GM23338 (cell line): Measurements from ENCODE around the gene LNX1. TPM values are rescaled to one million over a fixed set of nuclear protein-coding genes. Genes with fewer than 3 reads are reported as not detected.

Source experiments
- ATAC-seq: fragments of 200-7000 bp; cut with Tn5 transposase; 3 replicates; pipeline ENCODE4 v1.9.1; 2020
- DNase-seq: peaks from one replicate; pipeline ENCODE4 v3.0.0-alpha.2; 2015; ENCODE audit warnings: low spot score
- H2AFZ ChIP-seq: fragments of 200-600 bp; sonication (generic); 2 replicates; pipeline ENCODE4 v1.8.0; 2016; ENCODE audit warnings: antibody characterized with exemption, mild to moderate bottlenecking, moderate library complexity
- H3F3A ChIP-seq: fragments of 200-600 bp; sonication (generic); replicated peaks from 2 replicates; pipeline ENCODE4 v1.8.0; 2017; ENCODE audit warnings: antibody characterized with exemption, mixed run types, low read depth
- H3K27ac ChIP-seq: fragments of 200-600 bp; sonication (generic); 2 replicates; pipeline ENCODE4 v1.6.1; 2016; ENCODE audit warnings: low read depth
- H3K27me3 ChIP-seq: fragments of 200-600 bp; sonication (generic); 2 replicates; pipeline ENCODE4 v1.8.0; 2016; ENCODE audit warnings: mild to moderate bottlenecking, mixed run types, moderate library complexity; ENCODE audit not compliant: insufficient read depth
- H3K36me3 ChIP-seq: fragments of 200-600 bp; sonication (generic); 2 replicates; pipeline ENCODE4 v1.8.0; 2016; ENCODE audit warnings: mild to moderate bottlenecking; ENCODE audit not compliant: insufficient read depth
- H3K4me1 ChIP-seq: fragments of 200-600 bp; sonication (generic); 2 replicates; pipeline ENCODE4 v1.8.0; 2016; ENCODE audit warnings: mild to moderate bottlenecking, moderate library complexity; ENCODE audit not compliant: insufficient read depth
- H3K4me2 ChIP-seq: fragments of 200-600 bp; sonication (generic); 2 replicates; pipeline ENCODE4 v1.7.1; 2017; ENCODE audit warnings: mixed run types
- H3K4me3 ChIP-seq: fragments of 200-600 bp; sonication (generic); 2 replicates; pipeline ENCODE4 v1.6.1; 2016; ENCODE audit warnings: mixed run types
- H3K79me2 ChIP-seq: fragments of 200-600 bp; sonication (generic); replicated peaks from 2 replicates; pipeline ENCODE4 v1.8.0; 2017; ENCODE audit warnings: mild to moderate bottlenecking; ENCODE audit not compliant: insufficient read depth
- H3K9me2 ChIP-seq: fragments of 200-600 bp; sonication (generic); 2 replicates; pipeline ENCODE4 v1.8.0; 2017; ENCODE audit not compliant: insufficient read depth
- H4K20me1 ChIP-seq: fragments of 200-600 bp; sonication (generic); replicated peaks from 2 replicates; pipeline ENCODE4 v1.8.0; 2017; ENCODE audit warnings: mild to moderate bottlenecking; ENCODE audit not compliant: insufficient read depth
- H3K27ac Mint-ChIP-seq: 2 replicates; pipeline ENCODE4 v1.8.0; 2020; ENCODE audit warnings: inconsistent platforms, mild to moderate bottlenecking, moderate library complexity, mixed read lengths
- H3K27me3 Mint-ChIP-seq: 3 replicates; pipeline ENCODE4 v1.8.0; 2022; ENCODE audit warnings: low read depth, mild to moderate bottlenecking, moderate library complexity, mixed read lengths, inconsistent platforms; ENCODE audit not compliant: insufficient read depth, poor library complexity
- H3K36me3 Mint-ChIP-seq: 3 replicates; pipeline ENCODE4 v1.8.0; 2021; ENCODE audit warnings: low read depth, mild to moderate bottlenecking, inconsistent platforms, moderate library complexity, mixed read lengths
- H3K4me1 Mint-ChIP-seq: 3 replicates; pipeline ENCODE4 v1.8.0; 2020; ENCODE audit warnings: mild to moderate bottlenecking, inconsistent platforms, mixed read lengths
- H3K4me3 Mint-ChIP-seq: 3 replicates; pipeline ENCODE4 v1.8.0; 2021; ENCODE audit warnings: moderate library complexity, mild to moderate bottlenecking, inconsistent platforms, mixed read lengths
- H3K9me3 Mint-ChIP-seq: 3 replicates; pipeline ENCODE4 v1.8.0; 2020; ENCODE audit warnings: moderate library complexity, mild to moderate bottlenecking, inconsistent platforms, mixed read lengths
- ETS1 ChIP-seq: IDR thresholded peaks from 2 replicates; pipeline ENCODE4 v1.6.1; 2016; ENCODE audit warnings: antibody characterized with exemption
- EZH2phosphoT487 ChIP-seq: fragments of 200-600 bp; sonication (generic); IDR thresholded peaks from one replicate; pipeline ENCODE4 v1.8.1; 2018; ENCODE audit warnings: antibody characterized with exemption; ENCODE audit not compliant: unreplicated experiment
- JUNB ChIP-seq: IDR thresholded peaks from one replicate; pipeline ENCODE4 v1.6.1; 2016; ENCODE audit warnings: antibody characterized with exemption; ENCODE audit not compliant: unreplicated experiment
- POLR2AphosphoS5 ChIP-seq: IDR thresholded peaks from 2 replicates; pipeline ENCODE4 v1.6.1; 2016; ENCODE audit warnings: antibody characterized with exemption, low read depth
- REST ChIP-seq: IDR thresholded peaks from one replicate; pipeline ENCODE4 v1.6.1; 2018; ENCODE audit warnings: antibody characterized with exemption; ENCODE audit not compliant: unreplicated experiment
- STAT1 ChIP-seq: IDR thresholded peaks from one replicate; pipeline ENCODE4 v1.6.1; 2016; ENCODE audit warnings: antibody characterized with exemption; ENCODE audit not compliant: unreplicated experiment
- ZNF114 ChIP-seq: fragments of 250-450 bp; sonication (Bioruptor Pico); IDR thresholded peaks from 2 replicates; pipeline ENCODE4 v1.5.0; 2020; ENCODE audit warnings: mild to moderate bottlenecking, moderate library complexity
- ZNF331 ChIP-seq: fragments of 250-450 bp; sonication (Bioruptor Pico); IDR thresholded peaks from 2 replicates; pipeline ENCODE4 v1.5.0; 2020; ENCODE audit warnings: low read depth, mild to moderate bottlenecking, moderate library complexity
- ZNF462 ChIP-seq: fragments of 250-450 bp; sonication (Bioruptor Pico); IDR thresholded peaks from 2 replicates; pipeline ENCODE4 v1.5.0; 2020; ENCODE audit warnings: mild to moderate bottlenecking, moderate library complexity
- polyA plus RNA-seq: library from polyadenylated mRNA; unstranded; fragments of >200 nt; fragmentation: Nextera tagmentation; extraction: Ambion mirVana; gene quantifications from 2 replicates; pipeline ENCODE4 v1.2.1, GENCODE V29; 2016
- total RNA-seq: library from RNA; depleted of rRNA; stranded (reverse); fragments of >200 nt; shearing (Covaris generic); gene quantifications from 2 replicates; pipeline ENCODE4 v1.2.3, GENCODE V29; 2014

The LNX1 gene
- total and polyA plus RNA-seq, 2 experiments from 2014 or later: 5.4 to 6.4 TPM

GRCh38 chr4:53508446-53508845 is 82.8 kb downstream of the LNX1 start:
- Histone ChIP-seq H3K27me3 (no peaks in the 10 kb centered on the region), H3K4me3 (no peak overlapping the region), H3K9me2 (peaks cover 10% of the 10 kb centered on the region), H3K4me1 (no peaks in the 10 kb centered on the region), H4K20me1 (no peaks in the 10 kb centered on the region), H3K79me2 (no peaks in the 10 kb centered on the region), H3K4me2 (no peak overlapping the region), H3K27ac (no peak overlapping the region), H3F3A (no peaks in the 10 kb centered on the region), H3K36me3 (no peaks in the 10 kb centered on the region), H2AFZ (0 out of 2 replicates have a peak overlapping the region, but pooled peaks have one; percentile 18)
- no peak overlapping the region for H3K4me3 Mint-ChIP-seq
- no peaks in the 10 kb centered on the region for H3K36me3 Mint-ChIP-seq
- H3K9me3 Mint-ChIP-seq: no peaks in the 10 kb centered on the region; the same call in 2 of the 3 replicates
- ATAC-seq (no peak), DNase-seq (no peak)
- no peaks in the 10 kb centered on the region for H3K4me1 Mint-ChIP-seq
- H3K27ac Mint-ChIP-seq: no peak overlapping the region
- peaks cover 2% of the 10 kb centered on the region for H3K27me3 Mint-ChIP-seq
- no peak for TF ChIP-seq POLR2AphosphoS5
- no peak for TF ChIP-seq ZNF114 (CRISPR knock-in tag)
- no peak for TF ChIP-seq ZNF331 (CRISPR knock-in tag)

GRCh38 chr4:53507671-53508286 is 83.5 kb downstream of the LNX1 start:
- H3K27ac Mint-ChIP-seq: no peak overlapping the region
- H3K27ac ChIP-seq: no peak overlapping the region
- no peak for TF ChIP-seq ZNF331 (CRISPR knock-in tag)
- TF ChIP-seq JUNB: no peak
- TF ChIP-seq REST: no peak
- no peak for TF ChIP-seq EZH2phosphoT487
- TF ChIP-seq ZNF114 (CRISPR knock-in tag): no peak
- TF ChIP-seq ETS1: no peak
- no peak for TF ChIP-seq POLR2AphosphoS5
- no peak for TF ChIP-seq ZNF462 (CRISPR knock-in tag)
- TF ChIP-seq STAT1: no peak

More at GRCh38 chr4:53507671-53508286, 83.5 kb downstream of the LNX1 start:
- no peaks in the 10 kb centered on the region for H3K36me3 Mint-ChIP-seq
- Histone ChIP-seq H3F3A (no peaks in the 10 kb centered on the region), H3K4me3 (no peak overlapping the region), H3K4me2 (no peak overlapping the region), H3K9me2 (peaks cover 6% of the 10 kb centered on the region; the same call in 1 of the 2 replicates), H4K20me1 (no peaks in the 10 kb centered on the region), H3K27me3 (no peaks in the 10 kb centered on the region), H3K79me2 (no peaks in the 10 kb centered on the region), H2AFZ (0 out of 2 replicates have a peak overlapping the region, but pooled peaks have one; percentile 18), H3K36me3 (no peaks in the 10 kb centered on the region), H3K4me1 (no peaks in the 10 kb centered on the region)
- H3K27me3 Mint-ChIP-seq: peaks cover under 1% of the 10 kb centered on the region
- no peak overlapping the region for H3K4me3 Mint-ChIP-seq
- no peaks in the 10 kb centered on the region for H3K9me3 Mint-ChIP-seq
- DNase-seq (no peak), ATAC-seq (no peak)
- H3K4me1 Mint-ChIP-seq: no peaks in the 10 kb centered on the region
